GM18909 (cell line): Measurements from ENCODE around the gene GPR4.
A peak's percentile ranks its signal among the peaks of the same experiment; 100 is the strongest.

Experiments used
- ATAC-seq: cut with Tn5 transposase; IDR thresholded peaks from one replicate; pipeline ENCODE4 v1.9.1; 2021; ENCODE audit warnings: mild to moderate bottlenecking; ENCODE audit not compliant: unreplicated experiment, poor library complexity

GPR4 gene

DNA sequence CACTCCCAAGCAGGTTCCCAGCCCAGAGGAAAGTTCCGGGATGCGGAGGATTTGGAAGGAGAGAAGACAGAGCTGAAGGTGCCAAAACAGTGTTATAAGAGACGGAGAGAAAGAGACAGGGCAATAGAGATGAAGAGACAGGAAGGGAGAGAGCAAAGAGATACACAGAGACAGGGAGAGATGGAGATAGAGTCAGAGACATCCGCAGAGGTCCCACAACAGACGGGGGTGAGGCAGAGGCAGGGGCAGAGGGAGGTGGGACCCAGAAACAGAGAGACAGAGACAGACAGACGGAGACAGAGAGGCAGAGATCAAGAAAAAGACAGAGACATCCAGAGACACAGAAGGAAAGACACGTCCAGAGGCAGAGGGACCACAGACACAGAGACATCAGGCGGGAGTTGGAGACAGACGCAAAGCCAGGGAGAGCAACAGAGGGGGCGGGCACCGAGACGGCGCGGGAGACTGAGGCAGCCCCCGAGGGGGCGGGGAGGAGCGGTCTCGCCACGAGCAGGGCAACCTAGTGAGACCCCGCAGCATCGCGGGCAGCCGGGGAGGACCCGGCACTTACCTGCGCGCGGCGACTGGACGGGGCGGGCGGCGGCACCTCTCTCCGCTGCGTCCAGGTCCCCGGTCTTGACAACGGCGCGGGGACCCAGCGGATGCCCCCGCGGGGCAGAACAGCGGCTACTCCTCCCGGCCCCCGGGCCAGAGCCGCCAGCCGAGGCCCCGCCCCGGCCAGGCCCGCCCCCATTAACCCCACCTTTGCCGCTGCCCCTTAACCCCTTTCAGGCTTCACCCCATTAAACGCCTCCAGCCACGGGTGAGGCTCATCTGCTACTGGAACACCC, at the start of gene GPR4:
GPR4 (minus strand) TSS at position 689 of the 851 bp plus-strand sequence. CDS start 10,346 bp downstream, outside the sequence.
- ATAC-seq, result no peak

DNA sequence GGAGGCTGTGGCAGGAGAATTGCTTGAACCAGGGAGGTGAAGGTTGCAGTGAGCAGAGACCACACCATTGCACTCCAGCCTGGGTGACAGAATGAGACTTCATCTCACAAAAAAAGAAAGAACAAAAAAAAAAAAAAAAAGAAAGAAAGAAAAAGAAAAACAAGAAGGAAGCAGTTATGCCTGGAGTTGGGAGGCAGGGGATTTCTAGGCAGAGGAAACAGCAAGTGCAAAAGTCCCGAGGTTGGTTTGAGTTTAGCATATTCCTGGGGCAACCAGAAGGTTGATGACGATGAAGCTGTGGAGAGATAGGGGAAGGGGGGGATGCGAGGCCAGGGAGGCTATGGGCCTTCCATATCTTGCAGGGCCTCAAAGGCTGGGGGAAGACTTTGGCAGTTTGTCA, 48.7 kb upstream of the GPR4 start:
- ATAC-seq, result no peak

DNA sequence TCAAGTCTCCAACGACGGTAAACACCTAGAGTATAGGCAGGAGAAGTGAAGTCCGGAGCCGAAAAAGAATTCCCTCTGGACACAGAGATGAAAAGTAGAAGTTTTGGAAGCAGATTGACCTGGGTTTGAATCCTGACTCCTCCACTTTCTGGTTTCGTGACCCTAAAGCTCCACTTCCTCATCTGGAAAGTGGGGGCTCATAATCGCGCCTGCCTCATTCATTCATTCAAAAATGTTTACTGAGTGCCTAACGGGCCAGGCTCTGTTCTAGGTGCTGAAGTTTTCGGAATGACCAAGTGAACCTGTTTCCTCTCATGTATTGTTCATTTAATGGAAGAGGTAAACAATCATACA, 44.3 kb upstream of the GPR4 start:
- ATAC-seq, result no peak

DNA sequence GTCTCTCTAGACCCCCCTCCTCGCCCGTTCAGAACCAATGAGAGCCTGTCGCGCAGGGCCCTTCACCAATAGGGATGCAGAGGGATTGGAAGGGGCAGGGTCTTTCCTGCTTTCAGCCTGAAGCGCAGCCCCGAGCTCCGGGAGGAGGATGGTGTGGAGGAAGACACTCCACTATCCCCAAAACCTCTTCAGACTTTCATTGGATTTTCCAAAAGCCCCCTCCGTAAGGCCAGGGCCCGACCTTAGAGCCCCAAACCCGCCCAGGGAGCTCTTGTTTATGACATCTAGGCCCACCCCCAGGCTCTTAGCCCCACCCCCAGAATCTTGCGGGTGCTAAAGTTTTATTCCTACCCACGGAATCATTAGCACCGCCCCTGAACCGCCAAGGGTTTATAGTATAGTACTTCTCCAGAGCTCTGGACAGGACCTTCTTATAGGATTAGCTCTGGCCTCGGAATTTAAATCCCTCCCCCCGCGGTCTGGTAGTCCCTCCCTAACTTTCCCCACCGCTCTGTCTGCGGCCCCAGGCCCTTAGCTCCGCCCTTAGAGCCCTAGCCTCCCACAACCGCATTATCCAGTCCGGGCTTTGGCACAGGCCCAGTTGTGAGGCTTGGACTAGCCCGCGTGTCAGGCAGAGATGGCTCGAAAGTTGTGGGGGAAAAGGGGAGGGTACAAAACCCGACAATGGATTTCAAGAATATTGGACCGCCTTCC, 43.8 kb upstream of the GPR4 start:
- peak; percentile 37 for ATAC-seq

DNA sequence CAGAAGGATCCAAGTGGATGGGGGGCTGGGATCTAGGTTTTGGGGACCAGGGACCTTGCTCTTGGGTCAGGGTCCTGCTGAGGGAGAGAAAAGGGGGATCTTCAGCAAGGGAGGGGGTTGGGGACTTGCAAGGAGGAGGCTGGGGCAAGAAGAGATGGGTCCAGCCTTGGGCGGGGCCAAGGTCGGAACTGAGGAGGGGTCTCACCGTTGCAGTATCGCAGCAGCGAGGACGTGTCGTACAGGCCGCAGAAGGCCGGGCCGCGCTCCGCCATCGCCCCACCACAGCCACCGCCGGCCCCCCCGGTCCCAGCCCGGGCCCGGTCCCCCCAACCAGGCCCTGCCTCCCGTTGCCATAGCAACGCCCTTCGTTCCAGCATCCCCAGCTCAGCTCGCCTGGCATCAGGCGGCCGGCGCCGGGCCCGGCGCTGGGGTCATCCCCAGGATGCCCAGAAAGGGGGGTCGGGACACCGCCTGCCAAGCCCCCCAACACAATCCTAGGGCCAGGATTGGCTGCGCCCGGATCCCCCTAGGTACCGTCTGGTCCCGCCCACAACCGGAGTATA, 43.1 kb upstream of the GPR4 start:
- ATAC-seq, result no peak

DNA sequence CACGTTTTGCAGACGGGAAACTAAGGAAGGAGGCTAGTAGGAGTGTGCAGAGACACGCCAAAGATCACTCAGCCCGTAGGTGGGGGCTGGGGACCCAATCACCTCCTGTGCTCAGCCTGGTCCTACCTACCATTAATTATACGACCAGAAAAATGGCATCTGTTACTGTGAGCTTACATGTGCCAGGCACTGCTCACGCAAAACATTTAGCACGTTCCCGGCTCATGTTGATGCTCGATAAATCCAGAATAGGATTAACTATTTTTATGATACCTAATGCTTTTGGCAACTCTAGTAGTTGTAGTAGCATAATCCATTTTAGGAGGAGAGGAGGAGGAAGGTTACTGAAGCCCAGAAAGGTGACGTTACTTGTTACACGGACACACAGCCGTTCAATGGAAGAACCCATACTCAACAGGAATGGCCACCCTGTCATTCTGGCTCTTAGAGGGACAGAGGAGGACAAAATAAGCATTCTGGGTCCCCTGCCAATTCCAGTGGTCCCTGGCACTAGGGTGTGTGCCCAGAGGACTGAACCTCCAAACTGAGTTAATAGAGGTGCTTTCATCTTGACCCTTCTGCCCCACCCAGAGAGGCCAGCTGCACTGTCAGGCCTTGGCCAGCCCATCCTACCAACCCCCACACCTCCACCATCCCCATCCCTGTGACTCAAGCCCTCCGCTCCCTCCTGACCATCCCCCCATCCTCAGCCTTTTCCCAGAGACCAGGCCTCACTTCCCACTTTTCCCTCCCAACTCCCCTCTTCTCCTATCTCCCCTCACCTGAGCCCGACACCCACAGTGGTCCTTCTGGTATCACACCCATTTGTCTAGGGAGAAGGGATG, 42.1 kb upstream of the GPR4 start:
- ATAC-seq, result no peak

DNA sequence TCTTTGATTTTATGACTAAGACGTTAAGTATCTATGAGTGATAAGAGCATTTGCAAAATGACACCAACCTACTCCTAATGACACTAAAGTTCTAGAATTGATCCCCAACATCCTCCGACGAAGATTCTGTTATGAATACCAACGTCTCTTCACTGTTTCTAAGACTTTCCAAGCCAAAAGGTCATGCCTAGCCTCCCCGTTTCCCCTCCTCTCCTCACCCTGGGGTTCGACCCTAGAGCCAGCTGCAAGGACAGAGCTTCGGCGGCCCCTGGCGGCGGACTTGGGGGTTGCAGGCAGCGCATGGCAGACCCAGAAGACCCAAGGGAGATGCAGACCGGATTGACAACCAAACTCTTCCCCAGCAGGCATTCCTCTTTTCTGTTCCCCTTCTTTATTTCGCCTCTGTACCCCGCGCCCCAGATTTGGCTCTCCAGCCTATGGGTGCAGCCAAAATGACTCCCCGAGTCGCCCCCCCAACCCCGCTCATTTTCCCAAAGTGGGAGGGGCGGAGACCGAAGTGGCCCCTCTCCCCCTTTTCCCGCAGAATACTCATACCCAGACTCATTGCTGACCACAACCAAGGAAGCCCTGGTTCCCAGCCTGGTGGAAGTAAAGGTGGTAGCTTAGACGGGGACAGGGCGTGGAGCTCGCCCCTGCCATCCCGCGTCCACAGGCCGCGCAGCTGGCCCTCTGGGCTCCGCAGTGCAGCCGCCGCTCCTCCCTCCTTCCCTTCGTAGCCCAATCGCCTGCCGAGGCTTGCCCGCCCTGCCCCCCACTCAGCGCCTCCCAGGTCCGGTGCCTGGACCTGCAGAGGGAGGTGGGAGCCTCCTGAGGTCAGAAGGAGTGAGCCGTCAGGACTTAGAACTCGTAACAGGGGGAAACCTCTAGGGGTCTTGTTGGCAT, 41.3 kb upstream of the GPR4 start:
- no peak for ATAC-seq

DNA sequence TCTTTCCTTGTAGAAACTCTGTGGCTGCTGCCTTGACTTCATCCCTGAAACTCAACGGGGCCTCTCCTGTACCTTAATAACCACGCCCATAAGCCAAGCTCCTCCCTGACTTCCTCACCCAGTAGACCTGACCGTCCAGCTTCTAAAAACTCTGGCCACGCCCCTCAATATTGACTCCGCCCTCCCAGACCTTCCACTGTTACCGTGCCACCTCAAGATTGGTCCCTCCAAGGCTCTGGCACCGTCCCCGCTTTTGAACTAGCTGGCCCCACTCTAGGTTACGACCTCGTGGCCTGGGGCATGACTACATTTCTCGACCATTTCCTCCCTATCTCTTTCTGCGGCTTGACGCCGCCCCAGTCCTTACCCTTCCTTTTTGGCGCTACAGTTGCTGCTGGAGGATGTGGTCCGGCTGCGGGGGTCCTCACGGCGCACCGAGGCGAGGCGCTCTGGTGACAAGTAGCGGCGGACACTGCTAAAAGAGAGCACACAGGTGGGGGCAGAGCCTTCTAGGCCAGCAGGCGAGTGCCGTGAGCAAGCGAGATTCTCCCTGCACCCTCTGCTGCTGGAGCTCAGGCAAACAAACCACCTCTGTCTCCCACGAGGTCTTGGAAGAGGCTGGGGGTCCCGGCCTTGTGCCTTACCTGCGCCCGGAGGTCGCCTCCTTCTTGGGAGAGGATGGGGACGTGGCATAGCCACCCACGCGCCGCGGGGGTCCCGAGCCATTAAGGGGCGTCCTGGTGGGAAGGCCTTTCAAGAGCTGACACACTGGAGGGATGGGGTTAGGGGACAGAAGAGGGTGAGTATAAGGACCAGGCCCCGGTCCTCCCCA, 39.5 kb upstream of the GPR4 start:
- peak; percentile 42 for ATAC-seq

DNA sequence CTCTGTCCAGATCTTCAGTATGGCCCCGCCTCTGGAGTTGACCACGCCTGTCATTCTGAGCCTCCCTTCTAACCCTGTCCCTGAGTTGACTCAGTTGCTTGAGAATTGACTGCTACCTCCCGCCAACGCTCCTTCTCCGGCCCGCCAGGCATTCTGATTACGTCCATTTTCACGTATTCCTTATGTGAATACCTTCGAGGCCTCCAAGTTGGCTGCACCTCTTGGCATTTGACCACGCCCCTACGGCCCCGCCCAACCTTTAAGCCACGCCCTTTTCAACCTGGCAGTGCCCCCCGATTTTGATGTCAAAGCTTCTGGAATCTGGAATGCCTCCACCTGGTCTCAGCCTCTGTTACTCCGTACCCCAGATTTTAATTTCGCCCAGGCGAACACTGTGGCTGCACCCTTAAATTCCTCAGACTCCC, 38.8 kb upstream of the GPR4 start:
- ATAC-seq, result no peak

DNA sequence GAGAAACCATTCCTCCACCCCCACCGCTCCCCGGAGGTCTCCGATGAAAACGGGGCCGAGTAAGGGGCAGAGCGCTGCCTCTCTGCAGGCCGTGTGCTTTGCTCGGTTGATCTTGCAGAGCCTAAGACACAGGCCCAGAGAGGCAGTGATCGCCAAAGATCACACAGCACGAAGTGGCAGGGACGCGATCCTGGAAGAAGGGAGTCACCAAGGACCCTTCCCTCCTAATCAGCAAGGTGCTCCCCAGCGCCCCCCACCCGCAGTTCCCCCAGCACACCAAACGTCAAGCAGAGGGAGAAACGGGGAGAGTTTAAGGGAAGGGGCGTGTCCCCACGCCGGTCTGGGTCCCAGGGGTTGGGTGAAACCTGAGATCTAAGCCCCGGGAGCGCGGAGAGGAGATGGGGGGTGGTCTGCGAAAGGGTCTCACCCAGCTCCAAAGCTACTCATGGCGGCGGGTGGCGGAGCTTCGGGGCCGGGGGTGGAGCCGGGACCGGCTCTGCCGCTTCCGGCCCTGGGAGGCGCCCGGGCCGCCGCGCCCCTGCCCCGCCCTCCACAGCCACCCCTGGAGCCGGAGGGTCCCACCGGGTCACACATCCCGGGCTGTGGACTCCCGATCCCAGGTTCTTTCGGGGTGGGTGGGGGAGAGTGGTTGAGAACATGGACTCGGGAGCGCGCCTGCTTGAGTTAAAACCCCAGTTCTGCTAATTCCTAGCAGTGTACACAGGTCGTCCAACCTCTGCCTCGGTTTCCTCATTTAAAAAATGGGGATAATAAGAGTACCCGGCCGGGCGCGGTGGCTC, 37.1 kb upstream of the GPR4 start, which contains the start of gene EML2:
EML2 (minus strand) TSS at position 468 of the 800 bp plus-strand sequence; CDS start at position 447, 21 bp downstream.
- no peak for ATAC-seq

DNA sequence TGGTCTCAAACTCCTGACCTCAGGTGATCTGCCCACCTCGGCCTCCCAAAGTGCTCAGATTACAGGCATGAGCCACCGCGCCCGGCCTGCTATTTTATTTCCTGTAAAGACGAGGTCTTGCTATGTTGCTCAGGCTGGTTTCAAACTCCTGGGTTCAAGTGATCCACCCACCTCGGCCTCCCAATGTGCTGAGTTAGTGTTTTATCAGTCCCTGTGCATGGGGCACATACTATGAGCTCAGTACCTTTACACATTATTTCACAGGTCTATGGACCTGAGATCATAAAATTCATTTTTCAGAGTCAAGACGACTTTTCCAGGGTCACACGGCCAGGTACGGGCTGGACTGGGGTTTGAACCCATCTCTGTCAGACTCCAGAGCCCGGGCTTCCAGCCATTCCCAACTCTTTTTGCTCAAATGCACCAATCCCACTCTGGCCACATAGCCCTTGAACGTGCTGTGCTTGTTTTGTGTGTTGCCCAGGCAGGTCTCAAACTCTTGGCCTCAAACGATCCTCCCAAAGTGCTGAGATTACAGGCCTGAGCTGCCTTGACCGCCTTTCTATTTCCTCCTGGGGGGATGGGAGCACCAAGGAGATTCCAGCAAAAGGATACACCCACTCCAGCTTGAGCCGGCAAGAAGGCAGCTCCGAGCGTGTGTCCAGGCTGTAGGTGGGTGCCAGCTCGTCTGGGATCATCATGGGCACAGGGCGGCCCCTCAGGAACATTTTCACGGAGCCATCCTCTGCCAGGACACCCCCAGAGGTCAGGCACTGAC, 36.1 kb upstream of the GPR4 start:
- ATAC-seq, result no peak

DNA sequence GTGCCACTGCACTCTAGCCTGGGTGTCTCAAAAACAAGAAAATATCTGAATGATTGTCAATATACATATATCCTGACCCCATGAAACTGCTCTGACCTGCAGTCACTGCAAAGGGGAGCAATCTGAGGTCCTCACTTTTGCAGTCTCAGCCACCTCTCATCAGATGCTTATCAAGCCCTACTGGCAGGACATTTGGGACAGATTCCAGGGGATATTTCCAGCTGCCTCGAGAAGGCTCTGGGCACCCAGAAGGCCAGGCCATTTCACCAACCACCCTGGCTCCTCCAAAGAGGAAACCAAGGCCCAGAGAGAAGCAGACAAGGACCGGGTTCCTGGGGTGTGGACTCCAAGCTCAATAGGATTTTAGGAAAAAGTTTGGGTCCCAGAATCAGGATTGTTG, 34.9 kb upstream of the GPR4 start:
- ATAC-seq, result no peak

DNA sequence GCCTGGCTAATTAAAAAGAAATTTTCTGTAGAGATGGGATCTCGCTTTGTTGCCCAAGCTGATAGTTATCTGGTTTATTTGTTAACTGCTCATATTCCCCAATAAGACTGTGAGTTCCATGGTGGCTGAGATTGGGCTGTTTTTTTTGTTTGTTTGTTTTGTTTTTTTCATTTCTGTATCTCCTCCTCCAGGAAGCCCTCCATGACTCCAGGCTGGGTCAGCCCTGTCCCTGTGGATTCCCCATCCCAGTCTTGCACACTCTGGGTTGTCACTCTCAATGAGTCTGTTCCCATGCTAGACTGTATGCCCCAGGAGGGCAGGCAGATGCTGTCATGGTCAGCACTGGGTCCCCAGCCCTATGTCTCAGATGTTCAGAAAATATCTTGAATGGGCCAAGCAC, 34.3 kb upstream of the GPR4 start:
- ATAC-seq, result no peak

DNA sequence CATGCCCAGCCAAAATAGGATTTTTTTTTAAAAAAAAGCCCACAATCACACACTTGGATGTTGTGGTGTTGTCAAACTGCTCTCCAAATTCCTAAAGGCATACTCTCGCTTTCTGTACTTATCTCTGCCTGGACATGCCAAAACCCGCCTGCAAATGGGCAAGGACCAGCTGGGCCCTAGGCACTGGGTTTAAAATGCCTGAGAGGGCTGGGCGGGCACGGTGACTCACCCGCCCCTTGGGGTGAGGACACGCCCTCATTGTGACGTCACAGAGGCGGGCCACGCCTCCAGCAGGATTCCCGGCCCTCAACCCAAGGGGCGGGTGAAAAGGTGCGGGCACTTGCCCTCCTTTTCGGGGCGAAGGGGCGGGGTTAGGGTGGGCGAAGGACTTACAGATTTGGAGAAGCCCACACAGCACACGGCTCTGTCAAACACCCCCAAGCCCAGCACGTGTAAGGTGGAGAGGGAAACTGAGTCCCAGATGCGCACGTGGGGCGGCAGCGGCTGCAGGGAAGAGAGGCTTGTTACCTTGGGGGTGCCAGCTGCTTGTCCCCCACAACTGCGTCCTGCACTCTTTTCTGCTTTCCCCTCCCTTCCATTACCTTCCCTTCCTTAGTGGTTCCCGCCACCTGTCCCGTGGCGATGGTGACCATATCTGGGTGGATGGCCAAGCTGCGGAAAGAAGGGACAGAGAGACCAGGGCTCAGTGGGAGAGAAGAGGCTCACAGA, 30.6 kb upstream of the GPR4 start:
- ATAC-seq, result no peak

DNA sequence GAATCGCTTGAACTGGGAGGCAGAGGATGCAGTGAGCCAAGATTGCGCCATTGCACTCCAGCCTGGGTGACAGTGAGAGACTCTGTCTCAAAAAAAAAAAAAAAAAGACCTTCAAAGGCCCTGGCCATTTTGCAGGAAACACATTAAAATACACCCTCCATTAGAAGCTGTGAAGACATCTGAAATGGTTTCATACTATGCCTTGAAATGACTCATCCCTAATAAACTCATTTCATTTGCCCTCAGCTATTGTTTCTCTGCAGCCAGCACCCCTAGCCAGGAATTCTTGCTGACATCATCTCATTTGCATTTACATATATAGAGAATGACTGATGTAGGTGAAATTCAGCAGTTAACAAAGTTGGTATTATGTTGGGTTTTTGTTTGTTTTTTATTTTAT, 28.5 kb upstream of the GPR4 start:
- ATAC-seq, result no peak

DNA sequence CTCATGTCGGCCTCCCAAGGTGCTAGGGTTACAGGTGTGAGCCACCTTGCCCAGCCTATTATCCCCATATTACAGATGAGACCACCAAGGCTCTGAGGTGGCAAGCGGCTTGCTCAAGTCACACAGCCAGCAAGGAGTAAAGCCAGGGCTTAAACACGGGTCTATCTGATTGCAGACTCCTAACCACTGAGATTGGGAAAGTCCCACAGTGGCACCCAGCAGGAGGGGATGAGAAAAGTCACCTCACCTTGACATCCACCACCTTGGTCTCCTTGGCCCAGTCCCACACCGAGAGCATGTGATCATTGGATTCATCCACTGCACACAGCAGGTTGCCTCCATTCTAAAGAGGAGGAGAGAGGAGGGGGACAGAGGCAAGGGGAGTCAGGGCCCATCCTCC, 27.7 kb upstream of the GPR4 start:
- no peak for ATAC-seq
